ENCODE data around the gene USP6NL.
A peak's percentile ranks its signal among the peaks of the same experiment; 100 is the strongest.

The USP6NL gene

DNA sequence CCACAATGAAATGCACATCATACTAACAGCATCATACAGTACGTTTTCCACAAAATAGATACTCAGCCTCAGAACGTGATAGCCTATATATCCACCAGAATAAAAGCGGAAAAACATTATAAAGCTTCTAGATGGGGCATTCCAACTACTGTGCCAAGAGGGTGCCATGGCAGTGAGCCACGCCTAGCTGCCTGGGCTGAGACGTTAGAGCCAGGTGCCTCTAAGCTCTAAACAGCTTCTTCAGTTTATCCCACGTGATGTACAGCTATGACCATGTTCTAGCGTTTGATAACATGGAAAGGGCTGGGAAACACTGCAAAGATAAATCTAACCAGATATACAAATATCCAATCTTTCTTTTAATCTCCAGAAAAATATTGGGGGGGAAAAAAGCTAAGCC lies 17.8 kb downstream of the USP6NL start:
- no peak for DNase-seq (ENCODE audit: low spot score)

DNA sequence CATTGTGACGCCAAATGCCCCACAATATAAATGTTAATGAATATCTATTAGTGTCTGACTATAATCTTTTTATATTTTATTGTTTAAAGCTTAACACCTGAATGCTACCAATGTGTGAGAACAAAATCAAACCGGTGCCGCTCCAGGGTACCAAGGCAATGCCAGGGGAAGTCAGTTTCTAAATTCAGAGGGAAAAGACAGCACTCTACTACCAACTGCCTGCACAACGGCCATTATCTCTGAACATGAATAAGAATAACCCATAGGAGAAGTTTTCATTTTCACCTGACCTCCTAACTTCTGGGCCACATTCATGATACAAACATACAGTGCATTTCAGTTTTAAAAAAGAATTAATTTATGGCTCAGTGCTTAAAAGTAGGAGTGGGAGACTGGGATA lies 21.7 kb downstream of the USP6NL start:
- no peak for DNase-seq (ENCODE audit: low spot score)

DNA sequence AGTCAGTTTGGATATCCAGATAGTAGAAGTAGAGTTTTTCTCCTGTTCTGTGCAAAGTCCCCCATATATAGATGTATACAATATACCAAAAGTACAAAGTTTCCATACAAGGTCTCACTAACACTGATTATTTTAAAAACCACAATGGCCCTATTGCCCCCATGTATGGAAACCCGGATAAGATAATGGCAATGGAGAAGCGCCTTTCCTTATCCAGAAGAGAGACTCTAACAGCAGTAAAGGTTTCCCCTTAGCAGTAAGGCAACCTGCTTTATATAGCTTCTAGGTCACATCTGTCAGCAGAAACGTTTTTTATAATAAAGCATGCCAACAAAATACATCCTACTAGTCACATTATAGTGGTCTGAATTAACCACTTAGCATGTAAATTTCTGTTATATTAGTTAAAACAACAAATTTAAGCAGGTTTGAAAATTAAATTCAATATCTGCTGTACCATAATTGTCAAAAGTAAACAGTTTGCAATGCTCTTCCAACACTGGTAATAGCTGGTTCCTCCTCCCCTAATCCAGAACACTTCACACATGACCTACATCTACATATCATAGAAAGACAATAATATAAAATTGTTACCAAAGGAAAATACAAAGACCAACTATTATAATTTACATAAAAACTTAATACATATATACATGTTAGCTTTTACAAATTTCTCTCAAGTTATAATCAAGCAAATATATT lies 22.4 kb downstream of the USP6NL start:
- DNase-seq (ENCODE audit: low spot score): no peak

DNA sequence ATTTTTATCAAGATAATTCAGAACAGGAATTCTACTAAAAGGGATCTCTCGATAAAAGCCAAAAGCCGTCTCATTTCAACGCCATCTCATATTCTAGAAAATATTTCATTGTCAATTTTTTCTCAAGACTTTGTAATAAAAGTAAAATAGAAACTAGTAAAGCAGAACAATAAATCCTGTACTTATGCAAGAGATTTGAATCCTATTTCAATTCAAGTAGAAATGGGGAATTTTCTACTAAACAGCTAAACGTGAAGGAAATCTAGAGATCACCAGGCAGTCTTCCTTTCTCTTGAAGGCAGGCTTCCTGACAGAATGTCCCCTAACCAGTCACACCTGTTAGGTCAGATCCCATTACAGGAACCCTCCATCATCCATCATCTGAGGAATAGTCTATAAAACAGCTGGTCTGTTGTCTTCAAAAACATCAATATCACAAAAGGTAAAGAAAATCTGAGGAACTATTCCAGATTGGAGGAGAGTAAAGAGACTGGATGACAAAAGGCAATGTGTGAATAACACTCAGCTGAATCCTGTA lies 23.7 kb downstream of the USP6NL start:
- DNase-seq (ENCODE audit: low spot score): no peak

DNA sequence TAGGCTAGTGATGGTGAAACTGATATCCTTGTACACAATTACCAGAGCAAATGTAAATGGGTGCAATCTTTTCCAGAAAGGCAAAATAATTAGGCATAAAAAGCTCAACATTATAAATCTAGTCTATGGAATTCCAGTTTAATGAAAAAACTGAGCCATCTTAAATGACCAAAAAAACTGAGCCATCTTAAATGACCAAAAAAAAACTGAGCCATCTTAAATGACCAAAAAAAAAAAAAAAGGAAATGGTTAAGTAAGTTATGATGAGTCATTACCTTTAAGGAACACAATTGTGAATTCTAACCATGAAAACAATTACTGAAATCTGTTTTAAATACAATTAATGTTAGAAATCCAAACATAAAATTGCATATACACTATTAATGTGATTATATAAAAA lies 25.3 kb downstream of the USP6NL start:
- DNase-seq (ENCODE audit: low spot score): no peak

DNA sequence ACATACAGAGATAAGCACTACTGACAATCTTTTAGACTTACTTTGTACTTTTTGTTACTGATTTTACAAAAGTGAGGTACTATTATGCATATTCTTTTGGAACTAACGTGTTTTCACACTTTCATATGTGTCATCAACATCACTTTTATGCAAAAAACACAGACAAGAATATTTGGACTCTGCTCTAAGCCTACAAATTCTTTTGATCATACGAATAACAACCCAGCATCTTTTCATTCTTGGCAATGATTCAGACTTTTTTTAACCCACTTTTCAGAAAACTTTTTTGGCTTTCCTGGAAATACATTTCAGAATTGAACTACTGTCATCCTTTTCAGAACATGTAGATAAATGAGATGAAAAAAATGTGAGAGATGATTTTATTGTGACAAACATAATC lies 30.2 kb downstream of the USP6NL start:
- no peak for DNase-seq (ENCODE audit: low spot score)

DNA sequence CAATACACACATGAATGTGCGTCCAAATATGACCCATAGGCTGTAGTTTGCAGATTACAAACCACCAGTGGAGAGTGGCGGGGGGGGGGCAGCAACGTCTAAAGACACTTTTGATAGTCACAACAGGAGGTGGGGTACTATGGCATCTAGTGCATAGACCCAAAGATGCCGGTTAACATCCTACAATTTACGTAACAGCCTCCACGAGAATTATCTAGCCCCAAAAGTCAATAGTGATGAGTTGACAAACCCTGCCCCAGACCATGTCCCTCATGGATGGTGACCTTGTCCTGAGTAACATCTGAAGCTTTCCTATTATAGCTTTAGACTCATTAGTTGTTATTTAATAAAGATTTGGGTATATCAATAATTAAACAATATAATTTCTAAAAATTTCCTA lies 31.6 kb downstream of the USP6NL start:
- DNase-seq (ENCODE audit: low spot score): no peak

DNA sequence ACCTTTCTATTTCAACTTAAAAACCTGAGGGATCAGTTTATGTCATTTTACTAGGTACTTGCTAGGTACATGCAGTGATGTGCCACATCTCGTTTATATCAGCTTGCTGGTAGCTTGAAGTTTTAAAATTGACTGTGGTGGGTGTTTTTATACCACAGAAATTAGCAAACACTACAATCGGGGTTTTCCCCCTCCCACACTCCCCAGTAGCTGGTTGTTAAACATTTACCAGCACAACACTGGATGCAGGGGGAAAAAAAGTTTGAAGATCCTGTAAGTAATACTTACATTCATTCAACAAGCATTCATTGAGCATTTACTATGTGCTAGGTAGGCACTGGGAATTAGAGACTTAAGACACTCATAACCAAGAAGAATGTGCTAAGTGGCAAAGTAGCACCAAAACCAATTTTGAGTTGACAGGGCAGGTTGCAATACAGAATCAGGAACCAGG lies 32.6 kb downstream of the USP6NL start:
- no peak for DNase-seq (ENCODE audit: low spot score)

DNA sequence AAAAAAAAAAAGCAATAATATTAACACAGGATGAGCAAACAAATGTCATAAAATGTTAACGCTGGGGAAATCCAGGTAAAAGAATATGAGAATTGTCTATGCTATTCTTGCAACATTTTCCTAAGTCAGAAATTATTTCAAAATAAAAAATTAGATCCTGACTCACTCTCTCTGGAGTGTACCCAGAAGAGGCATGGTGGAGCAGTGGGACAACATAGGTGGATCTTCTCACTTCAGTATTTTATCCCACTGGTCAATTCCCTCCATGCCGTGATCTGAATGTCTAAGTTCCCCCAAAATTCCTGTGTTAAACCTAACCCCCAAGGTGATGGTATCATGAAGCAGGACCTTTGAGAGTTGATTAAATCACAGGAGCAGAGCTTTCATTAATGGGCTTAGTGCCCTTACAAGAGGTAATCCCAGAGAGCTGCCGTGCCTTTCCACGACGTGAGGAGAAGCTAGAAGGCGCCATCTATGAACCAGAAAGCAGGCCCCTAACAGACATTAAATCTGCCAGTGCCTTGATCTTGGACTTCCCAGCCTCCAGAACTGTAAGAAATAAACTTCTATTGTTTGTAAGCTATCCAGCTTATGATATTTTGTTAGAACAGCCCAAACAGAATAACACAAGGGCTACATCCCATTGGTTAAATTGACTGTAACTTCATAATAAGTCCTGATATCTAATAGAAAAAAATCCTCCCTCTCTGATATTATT lies 35.2 kb downstream of the USP6NL start:
- DNase-seq (ENCODE audit: low spot score): no peak

DNA sequence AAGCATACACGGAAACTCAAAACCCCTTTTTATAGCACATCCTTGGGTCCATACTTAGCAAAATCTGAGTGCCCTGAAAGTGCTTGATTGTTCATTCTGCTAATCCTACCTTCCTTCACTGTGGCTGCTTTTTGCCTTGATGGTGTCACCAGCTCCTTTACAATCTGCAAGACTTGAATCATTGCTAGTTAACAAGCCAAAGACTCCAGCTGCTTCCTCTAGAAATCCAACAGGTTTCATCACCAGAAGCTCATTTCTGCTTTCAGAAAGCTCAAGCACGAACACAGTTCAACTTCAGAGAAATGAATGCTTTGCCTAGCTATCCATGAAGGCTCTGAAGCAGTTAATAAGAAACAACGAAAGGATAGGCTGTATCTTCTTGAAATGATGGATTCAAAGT lies 38.0 kb downstream of the USP6NL start:
- DNase-seq (ENCODE audit: low spot score): no peak

DNA sequence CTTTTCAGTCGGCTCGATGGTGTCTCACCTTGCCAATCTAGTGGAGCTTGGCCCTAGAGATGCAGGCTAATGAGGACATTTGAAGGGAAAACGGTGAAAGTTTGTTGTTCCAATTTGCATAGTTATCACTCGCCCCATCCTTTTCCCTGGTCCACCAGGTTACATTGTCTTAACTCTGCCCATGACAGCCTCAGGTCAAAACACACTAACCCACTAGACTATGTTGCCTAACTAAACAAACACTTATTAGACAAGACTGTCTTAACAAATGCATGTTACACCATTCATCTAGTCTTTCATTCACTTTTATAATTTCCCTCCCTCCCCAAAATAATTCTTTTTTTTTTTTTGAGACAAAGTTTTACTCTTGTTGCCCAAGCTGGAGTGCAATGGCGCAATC lies 40.7 kb downstream of the USP6NL start:
- no peak for DNase-seq (ENCODE audit: low spot score)

DNA sequence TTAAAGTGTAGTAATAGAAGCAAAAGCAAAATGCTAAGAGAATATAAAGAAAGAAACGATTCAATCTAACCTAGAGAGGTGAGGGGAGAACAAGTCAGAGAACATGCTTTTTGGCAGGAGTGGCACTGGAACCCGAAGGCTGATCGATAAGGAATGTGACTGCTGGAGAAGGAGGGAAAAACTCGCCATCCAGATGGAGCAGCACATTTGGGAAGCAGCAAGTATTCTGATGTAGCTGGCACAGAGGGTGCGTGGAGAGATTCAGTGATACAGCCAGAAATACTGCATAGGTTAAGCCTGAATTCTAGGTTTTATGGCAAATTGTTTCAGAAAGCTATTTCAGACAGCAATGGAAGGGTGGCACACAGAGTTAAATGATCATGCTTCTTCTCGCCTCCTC lies 42.0 kb downstream of the USP6NL start:
- DNase-seq (ENCODE audit: low spot score): no peak

DNA sequence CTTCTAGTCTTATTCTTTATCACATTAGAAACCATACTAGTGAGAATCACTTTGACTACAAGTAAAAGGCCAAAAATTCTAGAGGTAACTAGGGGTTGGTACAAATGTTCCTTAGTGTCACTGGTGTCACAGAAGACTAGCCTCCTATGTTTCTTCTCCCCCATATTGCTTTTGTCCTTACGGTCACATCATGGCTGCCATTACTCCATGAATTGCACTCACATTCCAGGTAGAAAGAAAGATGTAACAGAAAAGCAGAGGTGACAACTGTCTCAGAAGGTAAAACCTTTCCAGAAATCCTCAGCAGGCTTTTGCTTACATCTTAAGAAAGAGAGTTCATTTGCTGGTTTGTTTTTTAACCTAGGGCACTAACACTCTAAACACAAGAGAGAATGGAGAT lies 42.9 kb downstream of the USP6NL start:
- DNase-seq (ENCODE audit: low spot score): no peak

DNA sequence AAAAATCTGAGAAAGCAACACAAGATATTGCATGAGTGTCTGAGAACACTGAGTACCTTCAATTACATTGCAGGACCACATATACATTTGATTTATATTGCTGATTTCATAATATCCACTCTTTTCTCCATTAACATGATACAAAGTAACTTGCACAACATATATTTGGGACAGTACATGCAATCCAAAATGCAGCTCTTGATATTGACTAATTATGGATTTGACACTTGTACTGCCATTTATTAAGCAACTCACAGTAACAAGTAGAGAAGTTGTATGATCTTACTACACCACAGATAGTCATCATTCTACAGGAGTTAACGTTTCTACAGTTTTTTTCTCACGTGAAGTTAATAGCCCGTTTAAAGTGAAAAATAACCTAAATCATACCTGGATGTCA lies 46.7 kb downstream of the USP6NL start:
- DNase-seq (ENCODE audit: low spot score): no peak

DNA sequence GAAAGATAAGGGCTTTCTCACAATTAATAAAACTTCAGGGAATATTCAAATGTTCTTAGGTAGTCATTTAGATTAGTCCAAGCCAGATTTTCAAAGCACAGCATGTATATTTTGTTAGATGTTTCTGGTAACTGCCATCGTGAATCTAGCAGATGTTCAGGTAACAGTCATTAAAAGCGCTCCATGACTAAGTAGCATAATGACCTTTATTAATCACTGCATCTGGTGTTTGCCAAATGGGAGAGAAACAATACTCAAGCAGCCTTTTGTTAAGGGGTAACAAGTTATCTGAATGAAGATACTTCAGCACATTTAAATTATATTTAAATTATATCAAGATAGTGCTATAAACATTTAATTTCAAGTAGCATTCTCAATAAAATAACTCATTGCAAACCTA lies 47.5 kb downstream of the USP6NL start:
- no peak for DNase-seq (ENCODE audit: low spot score)

DNA sequence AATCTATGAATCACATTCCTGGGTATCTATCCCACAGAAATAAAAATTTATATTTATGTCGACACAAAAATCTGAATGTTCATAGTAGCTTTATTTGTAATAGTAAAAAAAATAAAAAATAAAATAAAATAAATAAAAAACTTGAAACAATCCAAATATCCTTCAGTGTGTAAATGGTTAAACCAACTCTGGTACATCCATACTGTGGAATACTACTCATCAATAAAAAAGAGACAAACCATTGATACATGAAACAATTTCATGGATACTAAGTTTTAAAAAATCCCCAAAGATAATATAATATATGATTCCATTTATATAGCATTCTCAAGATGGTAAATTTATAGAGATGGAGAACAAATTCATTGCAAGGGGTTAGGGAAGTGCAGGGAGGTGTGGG lies 48.6 kb downstream of the USP6NL start:
- DNase-seq (ENCODE audit: low spot score): no peak

DNA sequence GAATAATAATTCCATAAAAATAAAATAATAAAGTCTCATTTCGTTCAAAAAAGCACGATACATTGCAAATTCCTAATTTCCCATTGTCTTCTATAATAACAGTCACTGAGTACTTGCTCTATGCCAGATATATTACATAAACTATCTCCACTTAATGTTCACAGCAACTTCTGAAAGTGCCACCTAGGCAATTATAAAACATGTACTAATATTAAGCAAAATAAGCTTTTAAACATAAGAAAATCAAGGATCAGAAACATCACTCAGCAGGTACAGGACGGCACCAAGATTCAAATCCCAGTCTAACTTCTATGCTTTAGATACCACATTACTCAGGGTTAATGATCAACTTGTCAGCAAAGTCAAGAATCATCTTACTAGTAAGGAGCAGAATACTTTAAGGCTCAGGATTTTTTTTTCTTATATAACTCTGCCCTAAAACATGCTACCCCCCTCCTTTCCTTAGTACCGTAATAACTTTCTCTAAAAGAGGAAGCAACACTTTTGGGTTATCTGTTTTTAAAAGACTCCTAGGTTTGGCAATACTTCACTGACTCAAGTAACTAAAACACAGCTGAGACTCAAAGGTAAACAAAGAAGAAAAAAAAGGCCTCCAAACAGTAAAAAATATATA lies 51.3 kb downstream of the USP6NL start:
- DNase-seq (ENCODE audit: low spot score): no peak

DNA sequence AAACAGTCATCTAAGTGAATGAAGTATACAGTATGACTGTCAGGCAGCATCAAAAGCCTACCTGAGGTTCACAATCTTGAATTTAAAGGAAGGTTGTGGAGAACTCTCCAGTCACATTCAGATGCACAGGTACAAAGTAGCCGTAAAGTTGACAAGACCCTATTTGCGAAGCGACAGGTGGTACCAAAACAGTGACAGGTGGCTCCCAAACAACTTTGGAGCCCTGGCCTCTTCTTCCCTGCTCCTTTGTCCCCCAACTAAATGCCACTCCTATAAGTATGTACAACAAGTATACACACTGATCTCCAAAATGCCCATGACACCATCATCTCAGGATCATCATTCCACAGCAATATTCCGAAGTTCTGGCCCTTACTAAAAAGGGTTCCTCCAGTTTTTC lies 53.5 kb downstream of the USP6NL start:
- no peak for DNase-seq (ENCODE audit: low spot score)

DNA sequence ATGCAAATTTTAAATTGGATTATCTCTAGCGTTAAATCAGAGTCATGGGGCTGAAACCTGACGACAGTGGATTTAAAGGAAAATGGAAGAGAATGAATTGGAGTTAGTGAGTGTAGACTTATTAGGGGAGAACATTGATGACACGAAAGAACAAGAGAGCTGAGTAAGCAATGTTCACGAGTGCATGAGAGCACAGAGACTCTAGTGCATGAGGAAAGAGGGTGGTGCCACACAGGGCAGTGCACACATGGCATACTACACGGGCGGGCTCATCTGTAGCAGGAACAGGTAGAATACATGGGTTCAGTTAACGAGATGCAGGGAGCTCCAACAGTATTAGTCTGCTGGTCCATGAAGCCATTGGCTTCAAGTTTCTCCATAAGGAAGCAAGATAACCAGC lies 53.9 kb downstream of the USP6NL start:
- no peak for DNase-seq (ENCODE audit: low spot score)

DNA sequence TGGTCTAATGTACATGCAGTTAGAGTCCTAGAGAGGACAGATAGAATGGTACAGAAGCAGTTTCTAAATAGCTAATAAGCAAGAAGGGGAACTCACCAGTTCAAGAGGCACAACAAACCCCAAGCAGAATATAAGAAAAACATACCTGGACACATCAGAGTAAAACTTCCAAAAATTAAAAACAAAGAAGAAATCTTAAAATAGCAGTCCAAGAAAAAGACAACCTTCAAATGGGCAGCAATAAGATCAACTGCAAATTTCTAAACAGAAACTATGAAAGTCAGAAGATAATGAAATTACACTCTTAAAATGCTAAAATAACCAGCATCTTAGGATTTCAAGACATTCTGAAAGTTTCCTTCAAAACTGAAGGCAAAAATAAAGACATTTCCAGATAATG lies 55.9 kb downstream of the USP6NL start:
- DNase-seq (ENCODE audit: low spot score): no peak

DNA sequence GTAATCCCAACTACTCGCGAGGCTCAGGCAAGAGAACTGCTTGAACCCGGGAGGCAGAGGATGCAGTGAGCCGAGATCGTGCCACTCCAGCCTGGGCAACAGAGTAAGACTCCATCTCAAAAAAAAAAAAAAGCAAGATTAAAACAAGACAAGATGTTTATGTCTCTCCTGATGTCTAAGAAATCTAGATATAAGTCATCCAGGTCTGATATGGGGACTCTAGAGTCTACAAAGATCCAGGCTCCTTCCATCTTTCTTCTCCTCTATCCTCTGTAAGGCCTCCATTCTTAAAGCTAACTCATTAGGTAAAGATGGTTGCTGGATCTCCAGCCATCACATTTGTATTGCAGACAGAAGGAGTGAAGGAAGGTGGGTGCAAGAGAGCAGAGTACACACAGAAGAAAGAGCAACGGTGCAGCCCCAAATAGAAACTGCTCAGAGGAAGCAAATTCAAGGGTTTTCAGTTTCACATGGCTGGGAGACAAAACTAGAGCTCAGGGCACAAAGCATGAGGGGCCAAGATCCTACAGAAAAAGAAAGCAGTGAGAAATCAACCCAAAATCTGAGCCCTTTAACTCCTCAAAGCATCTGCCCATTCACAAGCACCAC lies 57.6 kb downstream of the USP6NL start:
- no peak for DNase-seq (ENCODE audit: low spot score)

DNA sequence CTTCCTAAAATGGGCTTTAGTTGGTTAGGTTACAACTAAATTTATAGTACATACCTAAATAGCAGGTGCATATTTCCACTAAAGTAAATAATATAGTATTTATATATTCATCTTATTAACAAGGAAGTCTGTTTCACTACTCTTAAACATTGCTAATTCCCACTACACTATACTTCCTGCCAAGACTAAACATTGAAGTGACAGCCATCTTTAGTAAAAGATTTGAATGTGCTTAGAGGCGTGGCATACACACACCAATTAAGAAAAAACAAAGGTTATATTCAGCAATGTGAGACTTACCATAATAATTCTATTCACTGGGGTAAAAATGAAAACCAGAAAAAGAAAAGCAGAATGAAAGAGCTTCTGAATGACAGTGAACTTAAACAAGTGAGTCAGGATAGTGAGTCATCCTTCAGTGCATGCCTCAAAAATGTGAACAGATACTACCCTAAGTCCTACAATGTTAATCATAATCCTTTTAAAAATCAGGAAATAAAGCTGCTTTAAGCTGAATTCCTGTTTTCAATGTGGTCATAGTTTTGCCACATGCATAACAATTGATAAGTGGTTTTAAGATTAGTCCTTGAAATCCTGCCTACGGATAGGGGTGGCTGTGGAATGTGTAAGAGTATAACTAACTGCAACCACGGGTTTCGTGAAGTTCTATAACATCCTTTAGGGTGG lies 59.4 kb downstream of the USP6NL start:
- DNase-seq (ENCODE audit: low spot score): peak; percentile 69
